Endothelial cell of umbilical vein (primary cell): ENCODE measurements around the gene MAP3K14.

Experiments
- EZH2 ChIP-seq: IDR thresholded peaks from 2 replicates; pipeline ENCODE4 v1.6.1; 2012; ENCODE audit warnings: borderline replicate concordance, low read depth, mild to moderate bottlenecking, moderate library complexity, low read length, inconsistent platforms; ENCODE audit not compliant: severe bottlenecking
- GATA2 ChIP-seq: IDR thresholded peaks from 2 replicates; pipeline ENCODE4 v1.7.0; 2011; ENCODE audit warnings: low read depth, mild to moderate bottlenecking, moderate library complexity, mixed read lengths, low read length; ENCODE audit not compliant: insufficient read length, insufficient read depth
- JUN ChIP-seq: IDR thresholded peaks from 2 replicates; pipeline ENCODE4 v1.6.1; 2011; ENCODE audit warnings: borderline replicate concordance, low read depth; ENCODE audit not compliant: insufficient read length, insufficient read depth
- POLR2A ChIP-seq: IDR thresholded peaks from 2 replicates; pipeline ENCODE4 v1.6.1; 2012; ENCODE audit warnings: low read depth, mild to moderate bottlenecking, control low read depth, low read length
- POLR2AphosphoS5 ChIP-seq: IDR thresholded peaks from 2 replicates; pipeline ENCODE4 v1.6.1; 2012; ENCODE audit warnings: low read depth, mild to moderate bottlenecking, control low read depth, low read length, moderate library complexity; ENCODE audit not compliant: insufficient read depth
- TF ChIP-seq, protein P1 (sequence below), 2 donors: IDR thresholded peaks; 1 replicate in 1 of 2; 2 replicates in 1 of 2; pipeline ENCODE4 v1.5.1; 2011; ENCODE audit warnings: low read length in 2 of 2, mild to moderate bottlenecking in 2 of 2, moderate library complexity in 2 of 2, control low read depth in 1 of 2, inconsistent platforms in 1 of 2, low read depth in 1 of 2; ENCODE audit not compliant: insufficient read depth in 1 of 2; ENCODE audit errors: extremely low read depth in 1 of 2

DNA sequence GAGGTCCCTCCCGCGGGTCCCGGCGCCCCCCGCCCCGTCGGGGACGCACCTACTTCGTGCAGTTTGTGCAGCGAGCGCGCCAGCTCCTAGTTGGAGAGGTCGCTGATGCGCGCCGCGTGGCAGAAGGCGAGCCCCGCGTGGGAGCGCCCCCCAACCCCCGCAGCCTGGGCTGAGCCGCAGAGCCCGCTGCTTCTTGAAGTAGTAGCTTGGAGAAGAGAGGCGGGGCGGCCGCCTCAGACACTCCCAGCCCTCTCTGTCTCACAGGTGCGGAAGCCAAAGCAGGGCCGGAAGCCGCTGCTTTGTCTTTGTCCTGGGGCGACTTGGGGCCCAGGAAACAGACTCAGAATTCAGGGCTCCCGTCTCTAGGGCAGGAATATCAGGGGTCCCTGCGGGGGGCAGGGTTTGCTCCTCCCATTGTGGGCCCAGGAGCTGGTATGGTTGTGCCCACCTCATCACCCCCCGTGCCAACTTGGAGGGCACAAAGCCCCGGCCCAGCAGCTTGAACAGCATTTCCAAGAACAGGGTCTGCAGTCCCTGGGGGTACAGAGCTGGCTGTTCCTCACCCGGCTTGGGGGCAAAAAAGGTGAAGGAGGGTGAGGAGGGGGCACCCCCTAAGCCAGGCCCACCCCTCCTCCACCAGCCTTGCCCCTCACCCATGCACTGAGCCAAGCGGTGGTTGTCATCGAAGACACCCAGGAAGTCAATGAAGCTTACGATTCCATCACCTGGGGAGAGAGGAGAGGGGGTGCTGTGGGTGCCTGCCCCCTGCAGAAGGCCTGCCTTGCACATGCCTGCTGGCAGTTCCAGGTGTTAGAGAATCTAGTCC is 68.5 kb downstream of the MAP3K14 start:
- TF ChIP-seq POLR2AphosphoS5 (no peak), JUN (no peak), POLR2A (no peak), EZH2 (no peak), GATA2 (no peak)
- TF ChIP-seq, protein P1, sequence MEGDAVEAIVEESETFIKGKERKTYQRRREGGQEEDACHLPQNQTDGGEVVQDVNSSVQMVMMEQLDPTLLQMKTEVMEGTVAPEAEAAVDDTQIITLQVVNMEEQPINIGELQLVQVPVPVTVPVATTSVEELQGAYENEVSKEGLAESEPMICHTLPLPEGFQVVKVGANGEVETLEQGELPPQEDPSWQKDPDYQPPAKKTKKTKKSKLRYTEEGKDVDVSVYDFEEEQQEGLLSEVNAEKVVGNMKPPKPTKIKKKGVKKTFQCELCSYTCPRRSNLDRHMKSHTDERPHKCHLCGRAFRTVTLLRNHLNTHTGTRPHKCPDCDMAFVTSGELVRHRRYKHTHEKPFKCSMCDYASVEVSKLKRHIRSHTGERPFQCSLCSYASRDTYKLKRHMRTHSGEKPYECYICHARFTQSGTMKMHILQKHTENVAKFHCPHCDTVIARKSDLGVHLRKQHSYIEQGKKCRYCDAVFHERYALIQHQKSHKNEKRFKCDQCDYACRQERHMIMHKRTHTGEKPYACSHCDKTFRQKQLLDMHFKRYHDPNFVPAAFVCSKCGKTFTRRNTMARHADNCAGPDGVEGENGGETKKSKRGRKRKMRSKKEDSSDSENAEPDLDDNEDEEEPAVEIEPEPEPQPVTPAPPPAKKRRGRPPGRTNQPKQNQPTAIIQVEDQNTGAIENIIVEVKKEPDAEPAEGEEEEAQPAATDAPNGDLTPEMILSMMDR (IDR thresholded peaks at IDR 0.05; ENCODE audit: extremely low read depth in 1 of 2, insufficient read depth in 1 of 2, low read depth in 1 of 2, low read length in 2 of 2), result no peak
